H1 (cell line): ENCODE measurements around the gene SMARCC2. TPM values are rescaled to one million over a fixed set of nuclear protein-coding genes. Genes with fewer than 3 reads are reported as not detected.

Source experiments
- CTCF ChIA-PET: fragments of 300-600 bp; sonication (Branson Sonifier 250); formaldehyde crosslinking; loops from one replicate; lab custom pipeline; 2021; ENCODE audit not compliant: partially characterized antibody; lab: Charles Lee
- POLR2A ChIA-PET: fragments of 300-600 bp; sonication (Branson Sonifier 250); formaldehyde crosslinking; loops from one replicate; lab custom pipeline; 2021; ENCODE audit warnings: inconsistent platforms; ENCODE audit not compliant: partially characterized antibody; lab: Charles Lee
- DNase-seq, 2 experiments: peaks; one replicate each; pipeline versions ENCODE4 v3.0.0 to v3.0.0-alpha.2; 2010 to 2022; ENCODE audit warnings: low spot score in 2 of 2, low read depth in 1 of 2, mixed read lengths in 1 of 2
- FAIRE-seq: peaks from 2 replicates; lab custom pipeline; 2011; peaks lifted over from hg19 to GRCh38; lab: Jason Lieb, UNC
- H2AFZ ChIP-seq: 2 replicates; pipeline ENCODE4 v1.8.1; 2012; ENCODE audit warnings: low read length, inconsistent platforms
- H2AK5ac ChIP-seq: 2 replicates; pipeline ENCODE4 v1.6.1; 2013; ENCODE audit warnings: low read depth, low read length
- H2BK120ac ChIP-seq: replicated peaks from 2 replicates; pipeline ENCODE3; 2013; ENCODE audit warnings: low read depth, low read length, inconsistent platforms
- H2BK12ac ChIP-seq: 2 replicates; pipeline ENCODE4 v1.6.1; 2013; ENCODE audit warnings: low read depth, low read length
- H2BK15ac ChIP-seq: 2 replicates; pipeline ENCODE4 v1.6.1; 2013; ENCODE audit warnings: low read length
- H2BK20ac ChIP-seq: 2 replicates; pipeline ENCODE4 v1.6.1; 2013; ENCODE audit warnings: low read length
- H2BK5ac ChIP-seq: 2 replicates; pipeline ENCODE4 v1.6.1; 2013; ENCODE audit warnings: low read depth, low read length
- H3K14ac ChIP-seq: 2 replicates; pipeline ENCODE4 v1.6.1; 2013; ENCODE audit warnings: inconsistent platforms; ENCODE audit not compliant: insufficient read length
- H3K18ac ChIP-seq: 2 replicates; pipeline ENCODE4 v1.6.1; 2013; ENCODE audit warnings: low read length; ENCODE audit errors: extremely low read depth
- H3K23ac ChIP-seq: 2 replicates; pipeline ENCODE4 v1.6.1; 2013; ENCODE audit warnings: inconsistent platforms; ENCODE audit not compliant: insufficient read length
- H3K23me2 ChIP-seq: 2 replicates; pipeline ENCODE4 v1.6.1; 2013; ENCODE audit warnings: low read depth, low read length
- H3K27ac ChIP-seq: 2 replicates; pipeline ENCODE4 v1.6.1; 2011; ENCODE audit warnings: low read depth, low read length, inconsistent platforms
- H3K27me3 ChIP-seq, 4 experiments: replicated peaks in 1 of 4; 1 replicate in 1 of 4; 2 replicates in 3 of 4; pipeline versions ENCODE4 v1.6.1 to v1.8.1; 2011 to 2013; ENCODE audit warnings: low read length in 3 of 4, mild to moderate bottlenecking in 3 of 4, inconsistent platforms in 2 of 4, mixed read lengths in 2 of 4, moderate library complexity in 1 of 4; ENCODE audit not compliant: control insufficient read depth in 3 of 4, insufficient read depth in 3 of 4; ENCODE audit errors: extremely low read depth in 1 of 4
- H3K36me3 ChIP-seq, 4 experiments: 2 replicates each; pipeline versions ENCODE4 v1.6.1 to v1.8.1; 2011 to 2013; ENCODE audit warnings: mild to moderate bottlenecking in 4 of 4, low read length in 3 of 4, moderate library complexity in 2 of 4, control low read depth in 1 of 4, inconsistent platforms in 1 of 4; ENCODE audit not compliant: insufficient read depth in 4 of 4, control insufficient read depth in 2 of 4
- H3K4ac ChIP-seq: replicated peaks from 2 replicates; pipeline ENCODE3; 2013; ENCODE audit warnings: low read length, low read depth, mixed read lengths, inconsistent platforms; ENCODE audit not compliant: insufficient read length
- H3K4me1 ChIP-seq, 4 experiments: replicated peaks in 1 of 4; 1 replicate in 1 of 4; 2 replicates in 3 of 4; pipeline versions ENCODE4 v1.6.1 to v1.8.1; 2011 to 2013; ENCODE audit warnings: low read length in 3 of 4, inconsistent platforms in 2 of 4, mixed read lengths in 1 of 4; ENCODE audit not compliant: insufficient read depth in 4 of 4, control insufficient read depth in 3 of 4
- H3K4me2 ChIP-seq, 2 experiments: 2 replicates each; pipeline versions ENCODE4 v1.6.1 to v1.8.1; 2011 to 2013; ENCODE audit warnings: low read depth in 2 of 2, low read length in 2 of 2, control low read depth in 1 of 2, inconsistent platforms in 1 of 2, mild to moderate bottlenecking in 1 of 2; ENCODE audit not compliant: insufficient read depth in 1 of 2
- H3K4me3 ChIP-seq, 4 experiments: fragments of 200-600, 300-600 bp in 1 of 4; sonication (generic), shearing (Covaris generic), sonication (Bioruptor Twin) in 1 of 4; 2 replicates each; pipeline versions ENCODE4 v1.5.1 to v1.8.1; 2011 to 2016; ENCODE audit warnings: low read length in 4 of 4, low read depth in 3 of 4, control low read depth in 2 of 4, inconsistent platforms in 2 of 4, mild to moderate bottlenecking in 2 of 4, mixed read lengths in 1 of 4, moderate library complexity in 1 of 4; ENCODE audit not compliant: insufficient read depth in 2 of 4; ENCODE audit errors: extremely low read depth in 1 of 4
- H3K56ac ChIP-seq: replicated peaks from 2 replicates; pipeline ENCODE3; 2013; ENCODE audit warnings: low read depth, mild to moderate bottlenecking, mixed read lengths, low read length, inconsistent platforms; ENCODE audit not compliant: insufficient read length
- H3K79me1 ChIP-seq: 2 replicates; pipeline ENCODE4 v1.6.1; 2013; ENCODE audit warnings: low read depth, low read length, control low read depth
- H3K79me2 ChIP-seq, 2 experiments: 2 replicates each; pipeline versions ENCODE4 v1.6.1 to v1.8.1; 2012 to 2013; ENCODE audit warnings: low read length in 2 of 2, mild to moderate bottlenecking in 2 of 2, inconsistent platforms in 1 of 2; ENCODE audit not compliant: insufficient read depth in 2 of 2, control insufficient read depth in 1 of 2
- H3K9ac ChIP-seq, 4 experiments: replicated peaks in 1 of 4; 1 replicate in 1 of 4; 2 replicates in 3 of 4; pipeline versions ENCODE4 v1.6.1 to v1.8.1; 2011 to 2013; ENCODE audit warnings: low read depth in 3 of 4, low read length in 3 of 4, control low read depth in 2 of 4, mild to moderate bottlenecking in 2 of 4, moderate library complexity in 2 of 4, inconsistent platforms in 1 of 4; ENCODE audit errors: extremely low read depth in 1 of 4
- H3K9me3 ChIP-seq, 2 experiments: 2 replicates each; pipeline versions ENCODE4 v1.6.1 to v1.8.1; 2012 to 2013; ENCODE audit warnings: mild to moderate bottlenecking in 2 of 2, moderate library complexity in 2 of 2, control low read depth in 1 of 2, inconsistent platforms in 1 of 2, low read depth in 1 of 2, low read length in 1 of 2, mixed read lengths in 1 of 2; ENCODE audit not compliant: insufficient read depth in 2 of 2
- H4K20me1 ChIP-seq, 2 experiments: replicated peaks in 1 of 2; 2 replicates each; pipeline versions ENCODE3 to v1.8.1; 2011 to 2013; ENCODE audit warnings: inconsistent platforms in 2 of 2, low read length in 2 of 2, mild to moderate bottlenecking in 1 of 2; ENCODE audit not compliant: insufficient read depth in 2 of 2, control insufficient read depth in 1 of 2
- H4K5ac ChIP-seq: 2 replicates; pipeline ENCODE4 v1.6.1; 2013; ENCODE audit warnings: low read length, low read depth, mixed read lengths, inconsistent platforms; ENCODE audit not compliant: insufficient read length
- H4K8ac ChIP-seq: 2 replicates; pipeline ENCODE4 v1.8.0; 2013; ENCODE audit warnings: mild to moderate bottlenecking, moderate library complexity, low read length, inconsistent platforms; ENCODE audit not compliant: insufficient read depth; ENCODE audit errors: extremely low read depth
- H4K91ac ChIP-seq: replicated peaks from 2 replicates; pipeline ENCODE3; 2013; ENCODE audit warnings: low read length, mixed read lengths, inconsistent platforms; ENCODE audit not compliant: insufficient read length
- CHD1 ChIP-seq: IDR thresholded peaks from 2 replicates; pipeline ENCODE4 v1.6.1; 2012; ENCODE audit warnings: low read depth, low read length, improper control_type of control experiment
- CHD2 ChIP-seq: IDR thresholded peaks from 2 replicates; pipeline ENCODE4 v1.6.1; 2012; ENCODE audit warnings: low read length, improper control_type of control experiment
- CREB1 ChIP-seq: IDR thresholded peaks from 2 replicates; pipeline ENCODE4 v1.6.1; 2012; ENCODE audit warnings: inconsistent platforms
- KDM1A ChIP-seq: fragments of 200-600, 300-600 bp; sonication (generic); IDR thresholded peaks from 2 replicates; pipeline ENCODE4 v1.7.1; 2016; ENCODE audit warnings: mild to moderate bottlenecking, low read length, borderline replicate concordance
- KDM4A ChIP-seq: IDR thresholded peaks from one replicate; pipeline ENCODE4 v1.7.1; 2012; ENCODE audit warnings: low read depth, mild to moderate bottlenecking, moderate library complexity, low read length, inconsistent platforms; ENCODE audit not compliant: severe bottlenecking
- POLR2AphosphoS5 ChIP-seq: IDR thresholded peaks from 2 replicates; pipeline ENCODE4 v1.6.1; 2011; ENCODE audit warnings: low read depth, low read length
- RNF2 ChIP-seq: fragments of 200-900, 300-1000 bp; sonication (generic); IDR thresholded peaks from 2 replicates; pipeline ENCODE4 v1.7.1; 2016; ENCODE audit warnings: borderline replicate concordance, low read depth, mild to moderate bottlenecking, antibody characterized with exemption, low read length; ENCODE audit not compliant: poor library complexity, severe bottlenecking; ENCODE audit errors: missing control alignments
- RXRA ChIP-seq: IDR thresholded peaks from 2 replicates; pipeline ENCODE4 v1.6.1; 2011; ENCODE audit warnings: low read depth, mild to moderate bottlenecking, low read length, moderate library complexity; ENCODE audit not compliant: insufficient read depth
- SAP30 ChIP-seq: fragments of 300-600 bp; sonication (generic); IDR thresholded peaks from 2 replicates; pipeline ENCODE4 v1.7.1; 2012; ENCODE audit warnings: low read length, moderate library complexity, mild to moderate bottlenecking, inconsistent platforms; ENCODE audit not compliant: insufficient read depth, insufficient replicate concordance
- SIX5 ChIP-seq: IDR thresholded peaks from 2 replicates; pipeline ENCODE4 v1.6.1; 2011; ENCODE audit warnings: mild to moderate bottlenecking, low read depth, low read length
- SP2 ChIP-seq: IDR thresholded peaks from 2 replicates; pipeline ENCODE4 v1.6.1; 2012; ENCODE audit warnings: mild to moderate bottlenecking, low read length, inconsistent platforms
- SP4 ChIP-seq: IDR thresholded peaks from 2 replicates; pipeline ENCODE4 v1.6.1; 2012; ENCODE audit warnings: low read length, inconsistent platforms
- SRF ChIP-seq: IDR thresholded peaks from 2 replicates; pipeline ENCODE4 v1.6.1; 2011; ENCODE audit warnings: mild to moderate bottlenecking, low read depth, low read length, moderate library complexity
- TBP ChIP-seq: IDR thresholded peaks from 2 replicates; pipeline ENCODE4 v1.6.1; 2011; ENCODE audit warnings: low read depth, low read length, improper control_type of control experiment
- YY1 ChIP-seq: IDR thresholded peaks from 2 replicates; pipeline ENCODE4 v1.6.1; 2011; ENCODE audit warnings: low read depth, mild to moderate bottlenecking, low read length
- WGBS, 2 experiments: shearing (Covaris generic) in 1 of 2; methylation state at CpG; one replicate each; pipeline versions ENCODE4 v1.1.6 to v1.1.7; 2013 to 2015; ENCODE audit warnings: low lambda C conversion rate in 2 of 2, mixed read lengths in 2 of 2, inconsistent platforms in 1 of 2, low coverage in 1 of 2, missing lambda C conversion rate in 1 of 2; ENCODE audit not compliant: insufficient replicate concordance in 2 of 2, insufficient coverage in 1 of 2, insufficient read length in 1 of 2; ENCODE audit errors: extremely low coverage in 1 of 2, missing lambda C conversion rate in 1 of 2; 5-methylcytosine and 5-hydroxymethylcytosine counted together
- polyA plus RNA-seq, 7 experiments: library from polyadenylated mRNA; depleted of rRNA in 3 of 7; stranded (reverse) in 5 of 7; unstranded in 2 of 7; fragments of >200 nt in 5 of 7; fragments of 200-250 nt in 2 of 7; gene quantifications; 1 replicate in 5 of 7; 2 replicates in 1 of 7; 4 replicates in 1 of 7; pipeline versions ENCODE4 v1.2.1 to v1.2.3, GENCODE V29; 2011 to 2013; ENCODE audit warnings: missing spikeins in 2 of 7, mixed read lengths in 2 of 7
- total RNA-seq: library from RNA; stranded (reverse); fragmentation: NEBNext Ultra II Directional; extraction: Animal tissue kit (Norgen Biotek cat#: 25700); gene quantifications from 2 replicates; pipeline ENCODE4 v1.2.1, GENCODE V29; 2021

Gene SMARCC2
- total and polyA plus RNA-seq, 2 of the 8 experiments (the other 6 are each of a cell fraction or from before 2014, with no cell fraction given), result 33.9 to 78.5 TPM

- no peak overlapping the region for H2BK5ac ChIP-seq
- no peak overlapping the region for H2BK120ac ChIP-seq
- no peak overlapping the region for H3K18ac ChIP-seq
- ChIA-PET CTCF (interaction anchor here (0.7 to 2.9 kb wide), 11 partner anchors 9 to 69 kb away, joined by 3 to 20 read pairs (median 3); partner anchors contain the start of gene SMARCC2), POLR2A (interaction anchor here (0.7 to 2.2 kb wide), 10 partner anchors 9 to 186 kb away, joined by 3 to 6 read pairs (median 4); partner anchors contain the start of genes MYL6B and PA2G4)
- no peak overlapping the region for H3K4me2 ChIP-seq
- H3K14ac ChIP-seq, result no peak overlapping the region
- no peak overlapping the region for H2BK15ac ChIP-seq
- no peak overlapping the region for H3K56ac ChIP-seq
- H3K27me3 ChIP-seq, result no peaks in the 10 kb centered on the region
- no peak overlapping the region for H3K9ac ChIP-seq
- H3K27ac ChIP-seq, result no peak overlapping the region
- no peaks in the 10 kb centered on the region; the same call in 1 of the 2 replicates for H3K79me1 ChIP-seq
- DNase-seq (no peak), FAIRE-seq (no peak)
- H2BK20ac ChIP-seq, result no peak overlapping the region
- no peak overlapping the region for H2AFZ ChIP-seq
- no peak overlapping the region for H3K4ac ChIP-seq
- H3K9me3 ChIP-seq, result no peaks in the 10 kb centered on the region
- H3K23ac ChIP-seq, result no peak overlapping the region
- no peak overlapping the region for H2AK5ac ChIP-seq
- peaks cover 9% of the 10 kb centered on the region for H3K23me2 ChIP-seq
- H4K5ac ChIP-seq, result no peak overlapping the region
- peaks cover 0 to 9% (median 4%) of the 10 kb centered on the region in 4 experiments; a peak in 6 of 8 replicates for H3K36me3 ChIP-seq
- H2BK12ac ChIP-seq, result no peak overlapping the region
- peaks cover 0 to 11% (median 7%) of the 10 kb centered on the region in 4 experiments; a peak in 5 of 7 replicates for H3K4me1 ChIP-seq
- no peak overlapping the region for H3K4me3 ChIP-seq
- H4K20me1 ChIP-seq, result peaks cover 0 to 3% of the 10 kb centered on the region in 2 experiments
- WGBS, 2 experiments, result 96% methylated on average over 4 of the region's 4 CpGs; no CpG with 5 or more reads in 1 of the 2 experiments
- H4K8ac ChIP-seq, result no peak overlapping the region
- H4K91ac ChIP-seq, result no peak overlapping the region
- H3K79me2 ChIP-seq, result no peaks in the 10 kb centered on the region
- no peak for TF ChIP-seq SIX5
- no peak for TF ChIP-seq POLR2AphosphoS5
- no peak for TF ChIP-seq CHD2
- TF ChIP-seq SAP30, result no peak
- TF ChIP-seq SRF, result no peak
- no peak for TF ChIP-seq SP4
- TF ChIP-seq SP2, result no peak
- TF ChIP-seq CREB1, result no peak
- no peak for TF ChIP-seq TBP
- no peak for TF ChIP-seq RXRA
- TF ChIP-seq CHD1, result no peak
- no peak for TF ChIP-seq YY1
- no peak for TF ChIP-seq KDM1A
- no peak for TF ChIP-seq RNF2
- TF ChIP-seq KDM4A, result no peak
Observed at GRCh38 chr12:56124133-56124532, 65.2 kb downstream of the SMARCC2 start.
